ENCODE data around the gene CRYZL1.
A peak's percentile ranks its signal among the peaks of the same experiment; 100 is the strongest.
"Not testable (repeated sequence)": the region's sequence is repeated elsewhere in the genome, so short reads cannot be mapped to it uniquely, and the experiment has no call there.

CRYZL1 gene

DNA sequence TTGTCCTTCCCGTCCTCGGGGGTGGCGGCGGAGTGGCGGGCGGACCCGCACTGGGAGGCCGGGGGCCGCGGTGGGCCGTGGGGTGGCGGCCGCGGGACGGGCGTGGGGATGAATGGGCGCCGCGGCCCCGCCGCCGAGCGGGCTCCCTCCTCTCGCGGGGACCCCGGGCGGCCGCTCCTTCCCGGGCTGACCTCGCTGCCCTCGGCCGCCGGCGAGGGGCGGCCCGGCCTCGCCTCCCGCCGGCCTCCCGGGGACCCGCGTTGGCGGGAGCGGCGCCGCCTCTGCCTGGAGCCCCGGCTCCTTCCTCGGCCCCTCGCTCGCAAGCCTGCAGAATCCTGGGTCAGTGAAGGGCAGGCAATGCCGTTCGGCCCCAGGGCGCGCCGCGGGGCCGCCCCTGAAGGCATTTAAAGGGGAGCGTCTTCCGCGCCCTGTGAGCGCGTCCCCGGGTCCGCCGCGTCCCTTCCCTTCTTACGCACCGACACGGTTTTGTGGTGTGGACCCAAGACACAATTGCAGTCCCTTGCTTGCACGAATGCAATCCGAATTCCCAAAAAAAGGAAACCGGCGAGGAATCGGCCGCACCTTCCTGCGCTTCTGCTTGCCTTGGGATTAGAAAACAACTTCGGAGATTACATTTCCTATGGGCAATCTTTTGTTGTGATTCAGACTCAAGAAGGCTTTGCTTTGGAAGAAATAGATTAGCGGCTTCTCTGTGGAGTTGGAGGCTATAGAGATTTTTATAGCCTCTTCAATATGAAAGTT is 1.5 kb upstream of the CRYZL1 start:
- TF ChIP-seq, protein P1, sequence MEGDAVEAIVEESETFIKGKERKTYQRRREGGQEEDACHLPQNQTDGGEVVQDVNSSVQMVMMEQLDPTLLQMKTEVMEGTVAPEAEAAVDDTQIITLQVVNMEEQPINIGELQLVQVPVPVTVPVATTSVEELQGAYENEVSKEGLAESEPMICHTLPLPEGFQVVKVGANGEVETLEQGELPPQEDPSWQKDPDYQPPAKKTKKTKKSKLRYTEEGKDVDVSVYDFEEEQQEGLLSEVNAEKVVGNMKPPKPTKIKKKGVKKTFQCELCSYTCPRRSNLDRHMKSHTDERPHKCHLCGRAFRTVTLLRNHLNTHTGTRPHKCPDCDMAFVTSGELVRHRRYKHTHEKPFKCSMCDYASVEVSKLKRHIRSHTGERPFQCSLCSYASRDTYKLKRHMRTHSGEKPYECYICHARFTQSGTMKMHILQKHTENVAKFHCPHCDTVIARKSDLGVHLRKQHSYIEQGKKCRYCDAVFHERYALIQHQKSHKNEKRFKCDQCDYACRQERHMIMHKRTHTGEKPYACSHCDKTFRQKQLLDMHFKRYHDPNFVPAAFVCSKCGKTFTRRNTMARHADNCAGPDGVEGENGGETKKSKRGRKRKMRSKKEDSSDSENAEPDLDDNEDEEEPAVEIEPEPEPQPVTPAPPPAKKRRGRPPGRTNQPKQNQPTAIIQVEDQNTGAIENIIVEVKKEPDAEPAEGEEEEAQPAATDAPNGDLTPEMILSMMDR (IDR thresholded peaks at IDR 0.05) = no peak
- Histone ChIP-seq H3K27ac (peak overlapping the region; percentile 16), H3K36me3 (ENCODE audit: control insufficient read depth, insufficient read depth, low read length) (no peaks in the 10 kb centered on the region), H3K4me1 (peaks cover 2% of the 10 kb centered on the region), H2AFZ (peak overlapping the region; percentile 74), H3K9ac (no peak overlapping the region), H3K4me3 (ENCODE audit: low read depth, low read length) (peak overlapping the region; percentile 71), H3K9me3 (ENCODE audit: control insufficient read depth, low read length) (no peaks in the 10 kb centered on the region), H3K27me3 (ENCODE audit: control insufficient read depth, insufficient read depth, low read length) (no peaks in the 10 kb centered on the region), H3K4me2 (ENCODE audit: low read length) (peak overlapping the region; percentile 92), H3K79me2 (peaks cover 28% of the 10 kb centered on the region)

DNA sequence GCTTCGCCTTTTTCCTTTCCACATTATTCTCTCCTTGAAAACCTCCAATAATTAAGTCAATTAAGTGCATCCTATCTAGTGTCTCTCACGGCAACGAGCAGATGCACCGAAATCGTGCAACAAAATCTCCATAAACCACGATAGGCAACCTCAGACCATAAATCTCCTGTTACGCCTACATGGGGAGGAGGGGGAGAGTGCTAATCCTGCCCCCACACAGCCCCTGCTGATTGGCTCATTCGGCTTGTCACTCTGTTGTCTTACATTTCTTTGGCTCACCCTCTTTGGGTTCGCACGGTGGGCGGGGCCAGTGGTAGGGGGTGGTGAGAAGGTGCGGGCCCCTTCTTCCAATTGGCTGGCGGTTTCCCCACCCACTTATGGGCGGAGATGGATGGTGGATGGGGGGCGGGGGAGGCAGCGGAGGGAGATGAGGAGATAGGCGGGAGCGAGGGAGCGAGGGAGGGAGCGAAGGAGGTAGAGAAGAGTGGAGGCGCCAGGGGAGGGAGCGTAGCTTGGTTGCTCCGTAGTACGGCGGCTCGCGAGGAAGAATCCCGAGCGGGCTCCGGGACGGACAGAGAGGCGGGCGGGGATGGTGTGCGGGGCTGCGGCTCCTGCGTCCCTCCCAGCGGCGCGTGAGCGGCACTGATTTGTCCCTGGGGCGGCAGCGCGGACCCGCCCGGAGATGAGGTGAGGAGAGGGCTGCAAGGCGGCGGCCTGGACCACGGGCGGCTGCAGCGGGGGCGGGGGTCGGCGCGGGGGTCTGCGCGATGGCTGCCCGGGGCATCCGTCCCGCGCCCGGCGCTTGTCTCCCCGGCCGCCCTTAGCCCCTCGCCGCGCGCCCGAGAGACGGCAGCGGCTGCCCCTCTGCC is 720 bp upstream of the CRYZL1 start, which contains the start of gene ITSN1:
Gene ITSN1, plus strand, starts transcription at position 475 of the 869 bp plus-strand sequence. CDS start 76,328 bp downstream, outside the sequence.
- Histone ChIP-seq H3K79me2 (peaks cover 23% of the 10 kb centered on the region), H3K27me3 (ENCODE audit: control insufficient read depth, insufficient read depth, low read length) (no peaks in the 10 kb centered on the region), H3K36me3 (ENCODE audit: control insufficient read depth, insufficient read depth, low read length) (no peaks in the 10 kb centered on the region), H3K9me3 (ENCODE audit: control insufficient read depth, low read length) (no peaks in the 10 kb centered on the region), H3K4me1 (peaks cover 2% of the 10 kb centered on the region), H3K27ac (peak within 1 kb of the TSS; percentile 85), H2AFZ (peak within 1 kb of the TSS; percentile 74), H3K4me2 (ENCODE audit: low read length) (peak within 1 kb of the TSS; percentile 92), H3K9ac (no peak within 1 kb of the TSS), H3K4me3 (ENCODE audit: low read depth, low read length) (peak within 1 kb of the TSS; percentile 90)
- TF ChIP-seq, protein P1 (IDR thresholded peaks at IDR 0.05) = no peak

DNA sequence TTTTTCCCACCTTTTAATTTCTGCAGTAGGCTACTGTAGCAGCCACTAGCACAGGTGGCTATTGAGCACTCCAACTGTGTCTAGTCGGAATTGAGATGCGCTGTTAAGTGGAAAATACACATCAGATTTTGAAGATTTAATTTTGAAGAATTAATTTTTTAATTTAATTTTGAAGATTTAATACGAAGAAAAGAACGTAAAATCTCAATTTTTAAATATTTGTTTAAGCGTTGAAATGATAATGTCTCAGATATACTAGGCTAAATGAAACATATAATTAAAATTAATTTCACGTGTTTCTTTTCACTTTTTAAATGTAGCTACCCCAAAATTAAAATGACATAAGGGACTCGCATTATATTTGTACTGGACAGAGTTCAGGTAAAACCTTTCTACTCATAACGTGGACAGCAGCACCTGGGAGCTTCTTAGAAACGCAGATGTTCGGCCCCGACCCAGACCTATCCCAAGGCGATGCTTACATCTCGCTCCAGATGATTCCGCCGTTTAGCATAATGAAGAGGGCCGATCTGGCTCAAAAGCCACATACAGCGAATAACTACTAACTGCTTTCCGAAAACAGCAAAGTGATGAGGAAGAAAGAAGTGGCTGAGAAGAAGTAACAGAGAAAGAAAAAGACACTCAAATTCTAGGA is 717 bp downstream of the CRYZL1 start:
- Histone ChIP-seq H3K9me3 (ENCODE audit: control insufficient read depth, low read length) (no peaks in the 10 kb centered on the region), H3K36me3 (ENCODE audit: control insufficient read depth, insufficient read depth, low read length) (no peaks in the 10 kb centered on the region), H2AFZ (peak overlapping the region; percentile 72), H3K27ac (peak overlapping the region; percentile 85), H3K4me2 (ENCODE audit: low read length) (peak overlapping the region; percentile 80), H3K4me1 (peaks cover 2% of the 10 kb centered on the region), H3K27me3 (ENCODE audit: control insufficient read depth, insufficient read depth, low read length) (no peaks in the 10 kb centered on the region), H3K4me3 (ENCODE audit: low read depth, low read length) (peak overlapping the region; percentile 90), H3K9ac (no peak overlapping the region), H3K79me2 (peaks cover 22% of the 10 kb centered on the region)
- TF ChIP-seq, protein P1 (IDR thresholded peaks at IDR 0.05) = no peak

DNA sequence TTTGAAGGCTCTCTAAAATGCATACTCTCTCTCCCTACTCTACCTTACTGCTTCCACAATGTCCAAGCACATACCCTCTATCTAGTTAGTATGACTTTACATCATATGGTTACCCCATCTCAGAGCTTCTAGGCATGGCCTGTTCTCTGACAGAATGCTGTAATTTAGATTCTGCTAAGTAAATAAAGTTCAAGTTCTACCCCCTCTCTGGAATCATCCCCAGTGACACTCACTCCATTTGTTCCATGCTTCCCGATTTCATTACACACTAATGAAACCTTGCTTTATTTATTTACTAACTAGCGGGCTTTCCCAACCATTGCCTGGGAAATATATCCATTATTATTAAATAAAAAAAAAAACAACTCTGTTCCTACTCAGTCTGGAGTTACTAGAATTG is 7.3 kb downstream of the CRYZL1 start:
- no peak overlapping the region for H2AFZ ChIP-seq
- no peaks in the 10 kb centered on the region for H3K27me3 ChIP-seq (ENCODE audit: control insufficient read depth, insufficient read depth, low read length)
- no peak overlapping the region for H3K9ac ChIP-seq

DNA sequence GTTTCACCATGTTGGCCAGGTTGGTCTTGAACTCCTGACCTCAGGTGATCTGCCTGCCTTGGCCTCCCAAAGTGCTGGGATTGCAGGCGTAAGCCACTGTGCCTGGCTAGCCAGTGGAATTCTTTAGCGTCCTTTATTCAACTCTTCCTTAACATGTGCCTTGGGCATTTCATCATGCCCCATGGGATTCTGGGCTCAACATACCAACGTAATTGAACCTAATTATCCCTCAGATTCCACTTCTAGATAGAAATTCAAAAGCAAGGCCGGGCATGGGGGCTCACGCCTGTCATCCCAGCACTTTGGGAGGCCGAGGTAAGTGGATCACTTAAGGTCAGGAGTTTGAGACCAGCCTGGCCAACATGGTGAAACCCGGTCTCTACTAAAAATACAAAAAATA is 15.4 kb downstream of the CRYZL1 start:
- not testable (repeated sequence) for H3K27me3 ChIP-seq (ENCODE audit: control insufficient read depth, insufficient read depth, low read length); H3K79me2 ChIP-seq; H3K4me1 ChIP-seq; H2AFZ ChIP-seq; H3K4me3 ChIP-seq (ENCODE audit: low read depth, low read length); H3K9ac ChIP-seq; H3K27ac ChIP-seq; H3K36me3 ChIP-seq (ENCODE audit: control insufficient read depth, insufficient read depth, low read length); H3K4me2 ChIP-seq (ENCODE audit: low read length); H3K9me3 ChIP-seq (ENCODE audit: control insufficient read depth, low read length)

More for the DNA sequence above, 7.3 kb downstream of the CRYZL1 start:
- Histone ChIP-seq H3K27ac (no peak overlapping the region), H3K4me2 (ENCODE audit: low read length) (no peak overlapping the region), H3K36me3 (ENCODE audit: control insufficient read depth, insufficient read depth, low read length) (no peaks in the 10 kb centered on the region), H3K79me2 (peaks cover 15% of the 10 kb centered on the region), H3K4me1 (no peaks in the 10 kb centered on the region), H3K4me3 (ENCODE audit: low read depth, low read length) (no peak overlapping the region), H3K9me3 (ENCODE audit: control insufficient read depth, low read length) (no peaks in the 10 kb centered on the region)
- TF ChIP-seq, protein P1 (IDR thresholded peaks at IDR 0.05) = no peak

Measured in parathyroid adenoma (tissue), 2 donors.